ENCODE results near the gene PTPRG. TPM values are rescaled to one million over a fixed set of nuclear protein-coding genes. Genes with fewer than 3 reads are reported as not detected.

The PTPRG gene
- total and polyA plus RNA-seq, 2 experiments from 2014 or later: 11.5 to 39.6 TPM

DNA sequence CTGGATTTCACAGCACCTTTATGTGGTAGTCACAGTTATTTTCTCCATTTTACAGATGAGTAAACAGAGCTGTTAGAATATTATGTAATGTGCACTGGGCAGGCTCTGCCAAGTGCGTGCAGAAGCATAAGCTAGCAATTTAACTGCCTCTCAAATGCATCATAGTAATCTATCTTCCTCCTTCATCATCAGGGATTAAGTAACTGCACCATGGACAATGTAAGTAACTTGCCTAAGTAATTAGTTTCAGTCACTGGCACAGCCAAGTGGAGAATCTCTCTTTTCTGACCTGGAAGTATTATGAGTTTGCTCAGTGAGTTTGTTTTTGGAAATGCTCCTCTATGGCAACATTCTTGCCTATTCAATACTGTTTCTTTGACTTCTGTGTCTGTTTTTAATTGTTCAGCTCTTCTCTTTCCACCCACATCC is 260.5 kb downstream of the PTPRG start:
- Histone ChIP-seq H3K36me3 (ENCODE audit: low read depth) (no peaks in the 10 kb centered on the region), H4K20me1 (ENCODE audit: insufficient read depth) (no peaks in the 10 kb centered on the region), H3F3A (ENCODE audit: insufficient read depth) (peaks cover 22% of the 10 kb centered on the region), H3K4me1 (ENCODE audit: insufficient read depth) (peaks cover 22% of the 10 kb centered on the region), H2AFZ (peak overlapping the region; percentile 19; the same call in 1 of the 2 replicates), H3K4me3 (peak overlapping the region; percentile 40), H3K9me3 (ENCODE audit: low read depth) (no peaks in the 10 kb centered on the region), H3K9ac (peak overlapping the region; percentile 45), H3K27me3 (replicated peaks; ENCODE audit: insufficient read depth) (no peaks in the 10 kb centered on the region), H3K4me2 (ENCODE audit: unreplicated experiment) (peak overlapping the region; percentile 54), H3K79me2 (ENCODE audit: insufficient read depth) (peaks cover under 1% of the 10 kb centered on the region; the same call in 1 of the 2 replicates), H3K27ac (peak overlapping the region; percentile 78), H3K9me2 (ENCODE audit: insufficient read depth) (no peaks in the 10 kb centered on the region)
- DNase-seq: peak; percentile 87
- 0 to 6% methylated on average over 1 of the region's 1 CpG for WGBS, 2 experiments (ENCODE audit: low coverage in 1 of 2, low lambda C conversion rate in 2 of 2, missing lambda C conversion rate in 2 of 2)
- in situ Hi-C loops (cut with MboI): no loop called here
- 0 out of 2 replicates have a peak, but pooled peaks have one; percentile 31 for TF ChIP-seq EZH2phosphoT487 (IDR thresholded peaks at IDR 0.05; ENCODE audit: insufficient read depth, low read depth)
- TF ChIP-seq EZH2 (IDR thresholded peaks at IDR 0.05; ENCODE audit: insufficient read depth, poor library complexity, severe bottlenecking): no peak

DNA sequence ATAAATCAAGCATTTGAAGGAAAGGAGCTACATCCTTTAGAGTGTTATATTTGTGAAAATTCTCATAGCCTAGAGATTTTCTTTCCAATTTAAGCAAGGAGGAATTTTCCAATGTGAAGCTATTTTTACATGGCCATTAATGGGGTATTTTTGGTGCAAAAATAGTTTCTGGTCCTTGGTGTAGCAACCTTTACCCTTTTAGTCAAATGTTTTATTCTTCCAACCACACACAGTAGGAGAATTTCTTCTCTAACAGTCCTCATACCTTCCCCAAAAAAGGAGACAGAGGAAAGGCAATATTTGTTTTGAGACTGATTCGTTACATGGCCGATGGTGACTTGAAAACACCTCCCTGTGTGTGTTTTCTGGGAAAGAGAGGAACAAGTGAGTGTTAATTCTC is 261.2 kb downstream of the PTPRG start:
- no peak for TF ChIP-seq EZH2 (IDR thresholded peaks at IDR 0.05; ENCODE audit: insufficient read depth, poor library complexity, severe bottlenecking)
- TF ChIP-seq EZH2phosphoT487 (IDR thresholded peaks at IDR 0.05; ENCODE audit: insufficient read depth, low read depth): no peak
- Histone ChIP-seq H3K9ac (peak overlapping the region; percentile 45), H3K4me1 (ENCODE audit: insufficient read depth) (peaks cover 22% of the 10 kb centered on the region), H3K79me2 (ENCODE audit: insufficient read depth) (peaks cover 8% of the 10 kb centered on the region; the same call in 1 of the 2 replicates), H3K4me2 (ENCODE audit: unreplicated experiment) (peak overlapping the region; percentile 54), H3F3A (ENCODE audit: insufficient read depth) (peaks cover 22% of the 10 kb centered on the region), H3K9me3 (ENCODE audit: low read depth) (no peaks in the 10 kb centered on the region), H3K36me3 (ENCODE audit: low read depth) (no peaks in the 10 kb centered on the region), H2AFZ (peak overlapping the region; percentile 19; the same call in 1 of the 2 replicates), H3K9me2 (ENCODE audit: insufficient read depth) (no peaks in the 10 kb centered on the region), H4K20me1 (ENCODE audit: insufficient read depth) (no peaks in the 10 kb centered on the region), H3K27ac (peak overlapping the region; percentile 78), H3K4me3 (peak overlapping the region; percentile 40), H3K27me3 (replicated peaks; ENCODE audit: insufficient read depth) (no peaks in the 10 kb centered on the region)
- WGBS, 2 experiments (ENCODE audit: low coverage in 1 of 2, low lambda C conversion rate in 2 of 2, missing lambda C conversion rate in 2 of 2): 99 to 100% methylated on average over 2 of the region's 2 CpGs
- in situ Hi-C loops (cut with MboI): no loop called here
- no peak for DNase-seq

- Histone ChIP-seq H4K20me1 (ENCODE audit: insufficient read depth) (no peaks in the 10 kb centered on the region), H2AFZ (no peak overlapping the region), H3K36me3 (ENCODE audit: low read depth) (no peaks in the 10 kb centered on the region), H3K4me2 (ENCODE audit: unreplicated experiment) (no peak overlapping the region), H3K79me2 (ENCODE audit: insufficient read depth) (peaks cover 24% of the 10 kb centered on the region), H3K27me3 (replicated peaks; ENCODE audit: insufficient read depth) (no peaks in the 10 kb centered on the region), H3K9me2 (ENCODE audit: insufficient read depth) (no peaks in the 10 kb centered on the region), H3K9ac (no peak overlapping the region), H3K4me3 (no peak overlapping the region), H3K27ac (no peak overlapping the region), H3F3A (ENCODE audit: insufficient read depth) (peaks cover 23% of the 10 kb centered on the region), H3K4me1 (ENCODE audit: insufficient read depth) (peaks cover 21% of the 10 kb centered on the region), H3K9me3 (ENCODE audit: low read depth) (no peaks in the 10 kb centered on the region)
- TF ChIP-seq EZH2 (IDR thresholded peaks at IDR 0.05; ENCODE audit: insufficient read depth, poor library complexity, severe bottlenecking) (no peak), EZH2phosphoT487 (IDR thresholded peaks at IDR 0.05; ENCODE audit: insufficient read depth, low read depth) (no peak)
- in situ Hi-C loops (cut with MboI): no loop called here
- DNase-seq: no peak
- 91 to 98% methylated on average over 2 of the region's 2 CpGs for WGBS, 2 experiments (ENCODE audit: low coverage in 1 of 2, low lambda C conversion rate in 2 of 2, missing lambda C conversion rate in 2 of 2)
Observed at GRCh38 chr3:61824553-61825135, 263.3 kb downstream of the PTPRG start.

- Histone ChIP-seq H3K9me2 (ENCODE audit: insufficient read depth) (no peaks in the 10 kb centered on the region), H3K9ac (no peak overlapping the region), H4K20me1 (ENCODE audit: insufficient read depth) (no peaks in the 10 kb centered on the region), H3K27me3 (replicated peaks; ENCODE audit: insufficient read depth) (no peaks in the 10 kb centered on the region), H3K4me2 (ENCODE audit: unreplicated experiment) (no peak overlapping the region), H3K79me2 (ENCODE audit: insufficient read depth) (peaks cover 28% of the 10 kb centered on the region), H3K36me3 (ENCODE audit: low read depth) (no peaks in the 10 kb centered on the region), H2AFZ (no peak overlapping the region), H3K27ac (no peak overlapping the region), H3K4me3 (no peak overlapping the region), H3F3A (ENCODE audit: insufficient read depth) (peaks cover 28% of the 10 kb centered on the region), H3K9me3 (ENCODE audit: low read depth) (no peaks in the 10 kb centered on the region), H3K4me1 (ENCODE audit: insufficient read depth) (peaks cover 18% of the 10 kb centered on the region)
- in situ Hi-C loops (cut with MboI): no loop called here
- TF ChIP-seq EZH2phosphoT487 (IDR thresholded peaks at IDR 0.05; ENCODE audit: insufficient read depth, low read depth) (no peak), EZH2 (IDR thresholded peaks at IDR 0.05; ENCODE audit: insufficient read depth, poor library complexity, severe bottlenecking) (no peak)
- no peak for DNase-seq
- 61 to 66% methylated on average over 5 of the region's 5 CpGs for WGBS, 2 experiments (ENCODE audit: low coverage in 1 of 2, low lambda C conversion rate in 2 of 2, missing lambda C conversion rate in 2 of 2)
Observed at GRCh38 chr3:61826161-61826560, 264.8 kb downstream of the PTPRG start.

All from GM23248 (cell line).